ENCODE data around the gene BLID. TPM values are rescaled to one million over a fixed set of nuclear protein-coding genes. Genes with fewer than 3 reads are reported as not detected.

Gene BLID
- polyA plus RNA-seq, 4 donors, result not detected

DNA sequence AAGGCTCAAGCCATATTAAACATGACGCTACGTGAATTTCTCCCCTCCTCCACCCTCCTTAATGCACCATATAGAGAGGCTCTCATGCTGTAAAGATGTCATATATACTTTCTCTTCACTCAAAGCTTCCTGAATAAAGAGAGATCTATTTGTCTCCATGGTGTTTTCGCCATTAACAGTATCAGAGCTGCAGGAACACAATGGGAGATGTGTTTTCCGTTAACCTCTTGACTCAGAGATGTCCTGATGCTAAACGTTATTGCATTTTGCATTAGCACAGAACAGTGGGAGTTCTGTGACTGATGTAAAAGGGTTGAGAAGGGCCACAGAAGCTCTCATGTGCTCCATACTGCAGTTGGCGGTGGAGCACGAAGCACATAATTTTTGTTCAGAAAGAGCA lies 25.7 kb upstream of the BLID start:
- DNase-seq (ENCODE audit: low read depth in 4 of 4, low spot score in 3 of 4), result no peak

DNA sequence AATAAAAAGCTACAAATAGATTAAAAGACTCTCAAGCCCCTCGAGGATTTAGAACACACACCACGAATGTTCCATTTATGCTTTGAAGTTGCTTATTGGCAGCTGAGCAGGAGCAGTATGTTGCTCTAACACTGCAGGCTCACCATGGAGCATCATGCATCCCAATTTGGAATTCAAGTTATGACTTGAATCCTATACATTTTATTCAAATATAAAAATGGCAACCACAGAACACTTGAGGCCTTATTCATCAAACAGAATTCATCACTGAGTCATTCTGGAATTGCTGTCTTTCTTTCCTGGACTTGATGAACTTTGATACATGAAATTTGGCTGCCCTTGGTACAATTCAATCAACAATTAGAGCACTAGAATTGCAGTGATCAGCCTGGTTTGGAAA lies 24.5 kb upstream of the BLID start:
- DNase-seq (ENCODE audit: low read depth in 4 of 4, low spot score in 3 of 4), result no peak

DNA sequence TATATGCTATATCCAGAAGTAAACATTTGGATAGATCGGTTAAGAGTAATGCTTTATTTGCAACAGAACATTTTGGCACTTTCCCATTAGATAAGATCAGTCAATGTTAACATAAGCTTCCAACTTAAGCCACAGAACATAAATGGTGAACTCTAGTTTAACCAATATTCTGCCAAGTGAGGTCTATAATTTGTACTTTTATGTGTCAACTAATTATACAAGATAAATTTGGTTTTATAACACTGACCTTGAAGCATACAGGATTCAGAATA lies 23.5 kb upstream of the BLID start:
- no peak for DNase-seq (ENCODE audit: low read depth in 4 of 4, low spot score in 3 of 4)

DNA sequence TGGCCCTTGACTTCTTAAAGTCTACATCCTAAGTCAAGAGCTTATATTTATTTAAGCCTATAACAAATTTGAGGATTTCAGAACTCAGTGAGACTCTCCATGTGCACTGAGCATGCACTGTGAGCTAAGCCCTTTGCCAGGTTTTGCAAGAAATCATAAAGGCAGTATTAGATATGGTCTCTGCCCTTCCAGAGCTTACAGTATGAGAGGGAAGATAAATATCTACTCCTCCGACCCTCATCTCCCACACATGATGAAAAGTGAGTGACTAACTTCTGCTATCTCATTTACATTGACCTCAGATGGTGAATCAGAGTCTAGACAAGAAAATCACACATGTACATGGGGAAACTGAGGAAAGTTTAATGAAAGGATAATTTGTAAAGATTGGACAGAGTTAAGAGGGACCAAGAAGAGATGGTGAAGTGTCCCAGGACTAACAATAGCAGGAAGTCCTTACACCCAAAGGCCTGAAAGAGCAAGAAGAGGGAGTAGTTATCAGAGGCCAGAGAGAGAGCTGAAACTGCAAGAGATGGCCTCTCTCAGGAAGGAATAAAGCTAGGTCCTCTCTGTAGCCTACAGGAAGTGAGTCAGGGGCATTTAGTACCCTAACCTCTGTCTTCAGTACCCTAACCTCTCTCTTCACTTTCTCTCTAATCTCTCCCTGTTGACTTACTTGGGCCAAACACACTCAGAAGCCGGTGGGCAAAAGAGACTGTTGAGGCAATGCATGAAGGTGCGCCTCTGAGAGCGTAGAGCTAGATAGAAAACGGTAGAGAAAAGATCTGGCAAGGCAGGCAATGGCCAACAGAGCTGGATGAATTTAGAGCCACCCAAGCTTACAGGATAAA lies 23.0 kb upstream of the BLID start:
- no peak for DNase-seq (ENCODE audit: low read depth in 4 of 4, low spot score in 3 of 4)

DNA sequence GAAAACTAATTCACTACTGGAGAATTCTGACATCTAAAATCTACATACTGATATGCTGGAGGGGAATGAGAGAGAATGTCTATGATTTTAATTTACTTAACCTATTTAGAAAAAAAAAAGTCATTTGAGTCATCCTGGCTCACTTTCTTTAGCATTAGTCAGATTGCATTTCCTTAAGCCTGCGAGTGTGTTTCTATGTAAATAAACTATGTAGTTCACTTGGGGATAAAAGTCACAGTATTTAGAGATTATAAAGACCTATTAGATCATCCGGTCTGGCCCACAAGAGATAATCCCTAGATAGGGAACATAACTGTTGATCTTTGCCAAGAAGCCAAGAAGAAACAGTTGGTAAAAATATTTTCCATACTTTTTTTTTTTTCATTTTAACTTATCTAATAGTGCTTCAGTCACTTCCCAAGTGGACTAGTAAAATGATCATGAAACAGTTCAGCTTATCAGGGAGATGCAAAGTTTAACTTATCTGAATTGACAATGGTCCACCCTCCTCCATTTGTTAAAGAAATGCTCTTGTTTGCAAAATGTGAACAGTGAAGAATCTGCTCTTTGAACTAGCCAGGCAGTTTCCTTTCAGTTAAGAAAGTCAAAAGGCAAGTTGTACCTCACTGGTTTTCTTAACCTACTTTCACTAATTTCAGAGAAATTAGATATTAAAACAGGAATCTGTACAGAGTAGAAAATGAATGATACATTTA lies 21.2 kb upstream of the BLID start:
- no peak for DNase-seq (ENCODE audit: low read depth in 4 of 4, low spot score in 3 of 4)

DNA sequence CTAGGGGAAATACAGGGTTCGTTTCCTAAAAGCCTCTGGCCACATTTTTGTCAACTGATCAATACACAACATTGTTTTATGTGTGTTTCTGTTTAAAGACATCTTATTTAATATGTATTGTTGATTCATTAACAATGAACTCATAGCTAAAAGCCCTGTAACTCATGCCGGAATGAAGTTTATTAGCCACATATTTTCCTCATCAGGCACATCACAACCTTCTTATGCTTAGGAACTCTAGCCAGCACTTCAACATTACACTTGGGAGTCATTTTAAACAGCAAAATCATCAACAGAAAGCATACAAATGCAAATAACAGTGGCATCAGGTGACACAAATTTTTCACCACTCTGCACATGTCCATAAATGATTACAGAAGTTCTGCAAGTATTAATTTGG lies 15.1 kb upstream of the BLID start:
- DNase-seq (ENCODE audit: low read depth in 4 of 4, low spot score in 3 of 4), result no peak

DNA sequence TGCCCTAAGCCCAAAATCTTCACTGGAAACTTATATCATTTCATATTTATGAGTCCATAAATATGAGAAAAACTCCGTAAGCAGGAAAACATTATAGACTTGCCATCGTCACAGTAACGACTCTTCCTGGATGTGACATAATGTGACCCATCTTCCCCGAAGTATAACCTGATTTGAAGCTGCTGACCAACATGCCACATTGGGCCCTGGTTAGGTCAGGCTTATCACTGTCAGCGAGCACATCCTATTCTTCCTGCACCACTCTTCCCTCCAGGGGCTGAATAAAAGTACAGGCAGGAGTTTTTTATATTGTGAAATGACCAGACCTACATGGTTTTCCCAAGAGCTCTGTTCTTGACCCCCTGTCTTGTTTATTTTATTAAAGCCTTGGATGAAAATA lies 12.1 kb upstream of the BLID start:
- no peak for DNase-seq (ENCODE audit: low read depth in 4 of 4, low spot score in 3 of 4)

DNA sequence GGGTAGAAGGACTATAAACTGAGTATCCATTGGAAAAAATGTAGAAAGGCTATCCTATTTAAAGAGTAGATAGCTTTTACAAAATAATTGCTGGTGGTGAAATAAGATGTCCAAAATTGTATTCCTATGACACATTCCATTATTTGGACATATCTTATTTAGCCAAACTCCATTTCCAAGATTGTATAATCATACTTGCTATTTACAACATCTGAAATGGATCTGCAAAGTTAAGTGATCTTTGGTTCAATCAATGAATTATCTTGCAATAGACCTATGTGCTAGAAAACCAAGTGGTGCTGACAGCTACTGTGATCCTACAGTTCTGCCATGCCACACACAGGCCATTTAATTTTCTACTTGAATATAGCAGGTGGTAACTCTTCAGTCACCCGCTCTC lies 11.0 kb upstream of the BLID start:
- no peak for DNase-seq (ENCODE audit: low read depth in 4 of 4, low spot score in 3 of 4)

DNA sequence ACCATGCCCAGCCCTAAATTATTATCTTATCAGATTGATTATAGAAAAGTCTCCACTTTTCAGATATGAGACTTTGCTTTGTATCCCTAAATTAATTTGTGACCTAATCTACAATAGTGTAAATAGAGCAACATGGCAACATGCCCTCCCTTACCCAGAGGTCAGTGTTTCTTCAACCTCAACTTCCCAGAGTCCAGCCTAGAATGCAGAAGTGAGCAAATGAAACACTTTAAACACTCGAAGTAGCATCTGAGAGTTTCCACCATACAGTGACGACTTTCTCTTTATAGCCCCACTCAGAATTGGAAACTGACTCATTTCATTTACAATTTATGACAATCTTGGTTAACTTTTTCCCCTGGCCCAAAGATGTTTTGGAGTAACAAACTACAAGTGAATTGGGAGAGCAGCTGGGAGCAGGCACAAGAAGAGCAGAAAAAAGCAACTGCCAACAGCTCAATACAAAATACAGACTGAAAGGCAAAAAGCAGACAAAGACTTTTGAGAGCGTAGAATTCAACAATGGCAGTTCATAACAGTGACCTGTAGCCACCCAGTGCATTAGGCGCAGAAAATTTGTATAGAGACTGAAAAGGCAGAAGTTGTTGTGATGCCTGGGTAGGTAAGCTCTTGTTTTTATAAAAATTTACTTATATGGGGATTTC lies 10.1 kb upstream of the BLID start:
- no peak for DNase-seq (ENCODE audit: low read depth in 4 of 4, low spot score in 3 of 4)

DNA sequence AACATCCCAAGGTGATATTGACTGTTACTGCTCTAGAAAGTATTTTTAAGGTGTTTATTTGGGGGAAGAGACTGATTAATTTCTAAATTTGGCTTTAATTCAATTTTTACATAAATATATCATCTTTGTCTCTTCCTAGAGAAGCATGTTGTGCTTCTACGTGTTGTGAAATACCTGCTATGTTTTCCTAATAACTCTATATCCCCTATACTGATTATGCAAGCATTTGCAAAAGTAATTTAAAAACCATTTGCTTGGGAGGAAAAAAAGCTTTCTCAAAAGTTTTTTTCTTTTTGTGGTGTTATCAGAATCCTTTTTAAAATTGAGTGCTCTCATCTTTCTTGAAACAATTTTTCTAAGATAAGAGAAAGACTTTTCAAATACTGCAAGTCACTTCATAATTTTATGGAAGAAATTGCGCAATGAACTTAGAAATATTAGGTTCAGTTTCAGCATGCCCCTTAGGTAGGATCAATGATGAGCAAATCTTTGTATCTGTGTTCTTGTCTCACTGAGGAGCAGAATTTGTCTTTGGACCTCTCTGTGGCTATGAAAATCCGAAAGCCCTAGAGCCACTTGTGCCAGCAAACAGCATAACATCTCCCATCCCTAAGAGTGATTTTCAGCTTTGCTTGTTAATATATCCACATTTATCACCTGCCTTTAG lies 7.4 kb upstream of the BLID start:
- DNase-seq (ENCODE audit: low read depth in 4 of 4, low spot score in 3 of 4), result no peak

DNA sequence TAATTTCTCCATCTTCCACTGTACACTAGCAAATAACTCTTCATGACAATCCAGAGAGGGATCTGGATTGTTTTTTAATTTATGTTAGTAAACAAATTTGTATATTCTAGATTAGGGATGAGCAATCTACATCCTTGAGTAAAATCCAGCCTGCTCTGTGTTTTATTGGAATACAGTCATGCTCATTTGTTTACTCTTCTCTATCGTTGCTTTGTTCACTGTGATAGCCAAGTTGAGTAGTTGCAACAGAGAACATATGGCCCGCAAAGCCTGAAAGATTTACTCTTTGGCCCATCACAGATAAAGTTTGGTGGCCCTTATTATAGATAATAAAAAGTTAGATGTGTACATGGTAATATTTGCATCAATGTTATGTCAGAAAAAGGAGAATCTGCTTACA lies 6.2 kb upstream of the BLID start:
- DNase-seq (ENCODE audit: low read depth in 4 of 4, low spot score in 3 of 4), result no peak

DNA sequence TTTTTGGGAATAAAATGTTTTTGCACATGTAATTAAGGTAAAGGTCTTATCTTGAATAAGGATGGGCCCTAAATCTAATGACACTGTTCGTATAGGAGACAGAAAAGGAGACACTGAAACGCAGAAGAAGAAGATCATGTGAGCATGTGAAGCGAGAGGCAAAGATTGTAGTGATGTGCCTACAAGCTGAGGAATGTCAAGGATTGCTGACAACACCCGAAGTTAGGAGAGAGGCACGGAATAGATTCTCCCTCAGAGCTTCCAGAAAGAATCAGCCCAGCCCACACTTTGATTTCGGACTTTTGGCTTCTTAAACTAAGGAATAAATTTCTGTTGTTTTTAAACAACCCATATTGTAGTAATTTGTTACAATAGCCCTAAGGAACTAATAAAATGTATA lies 4.1 kb upstream of the BLID start:
- DNase-seq (ENCODE audit: low read depth in 4 of 4, low spot score in 3 of 4), result no peak

DNA sequence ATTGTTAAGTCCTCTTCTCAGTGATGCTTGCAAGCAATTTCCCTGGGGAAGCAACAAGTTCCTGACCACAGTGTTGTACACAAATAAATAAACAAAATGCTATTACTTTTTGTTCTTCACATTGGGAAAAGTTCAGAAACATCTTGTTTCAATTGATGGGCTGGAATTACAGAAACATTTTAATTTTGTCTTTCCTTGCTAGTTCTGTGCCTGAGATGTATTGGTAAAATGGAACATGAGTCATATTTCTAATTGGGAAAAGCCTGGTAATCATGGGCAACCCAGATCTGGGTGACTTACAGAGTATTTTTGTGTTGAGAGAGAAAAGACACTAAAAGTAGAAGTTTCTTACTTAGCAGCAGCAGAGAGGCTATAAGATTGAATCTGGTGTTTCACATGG lies 576 bp upstream of the BLID start:
- DNase-seq (ENCODE audit: low read depth in 4 of 4, low spot score in 3 of 4), result no peak

DNA sequence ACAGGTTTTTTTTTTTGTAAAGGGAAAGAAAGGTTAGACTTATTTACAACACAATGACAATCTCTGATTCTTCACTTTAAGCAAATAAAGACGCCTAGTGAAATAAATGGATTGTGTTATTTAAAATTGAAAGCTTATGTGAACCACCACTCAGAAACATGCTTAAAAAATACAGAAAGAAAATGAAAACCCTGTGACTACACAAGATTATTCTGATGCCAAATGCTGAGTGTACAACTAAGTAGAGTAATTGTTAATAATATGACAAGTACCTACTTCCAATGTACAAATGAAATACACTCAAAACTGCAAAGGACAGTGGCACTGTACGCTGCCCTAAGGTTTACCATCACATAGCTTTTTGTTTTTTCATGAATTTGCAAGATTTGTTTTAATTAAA lies 1.0 kb downstream of the BLID start:
- DNase-seq (ENCODE audit: low read depth in 4 of 4, low spot score in 3 of 4), result no peak

DNA sequence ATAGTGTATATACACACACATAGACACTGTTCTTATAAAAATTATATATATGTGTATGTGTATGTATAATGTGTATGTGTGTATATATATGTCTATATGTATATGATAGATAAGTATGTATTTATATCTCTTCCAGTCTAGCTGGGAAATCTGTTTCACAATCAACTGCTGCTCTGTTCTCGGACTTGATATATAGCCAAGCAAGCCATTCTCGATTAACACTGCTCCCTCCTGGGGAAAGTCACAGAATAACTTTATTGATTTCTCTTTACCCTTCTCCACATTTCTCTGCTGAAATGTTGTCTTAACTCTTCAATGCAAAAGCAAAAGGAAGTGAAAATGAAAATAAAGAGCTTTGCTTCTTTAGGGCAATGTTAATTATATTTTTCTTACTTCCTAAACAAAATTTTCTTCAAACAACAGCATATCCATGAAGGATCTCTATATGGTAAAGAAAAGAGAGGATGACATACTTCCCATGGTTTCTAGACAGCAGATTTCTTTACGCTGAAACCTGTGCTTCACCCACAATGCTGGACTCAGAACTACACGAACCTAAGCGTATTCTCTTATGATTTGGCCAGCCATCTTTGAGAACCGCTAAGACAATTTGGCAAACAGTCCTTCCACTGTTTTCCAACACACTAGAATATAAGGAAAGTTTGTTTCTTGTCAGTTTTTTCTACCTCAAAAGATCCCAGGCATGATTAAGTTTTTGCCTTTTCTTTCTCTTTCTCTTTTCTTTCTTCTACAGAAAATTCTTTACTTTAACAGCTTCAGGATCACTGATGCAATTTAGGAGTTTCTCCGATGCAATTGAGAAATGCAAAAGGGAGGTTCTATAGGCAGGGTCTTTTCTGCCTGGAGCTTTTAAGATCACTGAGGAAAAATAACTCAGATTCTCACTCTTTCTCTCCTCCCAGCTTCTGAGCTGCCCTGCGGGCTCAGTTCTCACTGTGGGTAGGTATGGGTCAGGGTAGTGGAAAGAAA lies 1.9 kb downstream of the BLID start:
- no peak for DNase-seq (ENCODE audit: low read depth in 4 of 4, low spot score in 3 of 4)

DNA sequence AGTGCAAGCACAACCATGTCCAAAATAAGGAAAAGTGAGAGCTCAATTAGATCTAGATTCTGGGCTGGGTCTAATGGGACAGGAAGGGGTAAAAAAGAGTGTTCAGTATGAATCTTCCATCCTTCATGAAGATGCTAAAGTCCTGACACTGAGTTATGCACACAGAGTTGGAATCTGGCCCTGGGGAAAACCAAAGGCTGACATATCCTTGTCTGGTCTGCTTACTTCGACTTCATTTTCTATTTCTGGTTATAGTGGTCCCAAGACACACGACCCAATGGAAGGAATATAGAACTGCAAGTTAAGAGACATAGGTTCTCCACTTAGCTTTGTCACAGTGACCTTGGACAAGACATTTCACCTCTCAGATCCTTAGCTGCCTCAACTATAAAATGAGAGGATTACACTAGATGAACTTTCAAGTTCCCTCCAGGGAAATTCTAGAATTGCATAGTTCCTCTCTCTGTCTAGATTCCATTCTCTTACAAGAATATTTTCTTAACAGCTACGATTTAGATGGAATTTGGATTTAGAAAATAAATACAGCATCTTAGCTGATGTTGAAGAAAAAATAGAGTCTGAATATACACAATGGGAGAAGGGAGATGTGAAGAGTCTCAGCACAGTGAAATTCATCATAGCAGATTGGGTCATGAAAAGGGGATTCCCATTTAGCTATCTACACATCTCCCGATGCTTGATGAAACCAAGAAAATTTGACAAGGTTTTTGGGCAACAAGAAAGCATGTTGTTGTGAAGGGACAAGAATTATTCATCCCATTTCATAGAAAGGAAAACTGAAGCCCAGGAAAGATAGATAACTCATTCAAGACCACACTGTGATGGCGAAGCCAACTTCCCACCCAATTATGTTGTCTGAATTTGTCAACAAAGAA lies 3.3 kb downstream of the BLID start:
- DNase-seq (ENCODE audit: low read depth in 4 of 4, low spot score in 3 of 4), result no peak

DNA sequence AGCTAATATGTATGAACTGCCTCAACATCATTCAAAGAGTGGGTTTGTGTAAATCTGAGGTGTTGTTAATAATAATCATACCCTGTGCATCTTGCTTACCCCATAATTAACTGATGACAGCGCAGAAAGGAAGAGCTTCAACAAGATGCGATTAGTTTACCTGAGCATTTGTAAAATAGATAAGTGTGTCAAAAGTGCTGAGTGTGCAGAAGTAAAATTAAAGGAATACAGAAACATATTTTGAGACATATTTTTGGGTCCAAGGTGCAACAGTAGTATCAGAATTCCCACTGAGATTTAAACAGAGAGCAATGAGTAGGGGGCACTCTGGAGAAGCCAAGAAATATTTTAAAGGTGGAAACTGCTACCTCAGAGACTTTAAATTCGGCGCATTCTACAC lies 6.1 kb downstream of the BLID start:
- no peak for DNase-seq (ENCODE audit: low read depth in 4 of 4, low spot score in 3 of 4)

DNA sequence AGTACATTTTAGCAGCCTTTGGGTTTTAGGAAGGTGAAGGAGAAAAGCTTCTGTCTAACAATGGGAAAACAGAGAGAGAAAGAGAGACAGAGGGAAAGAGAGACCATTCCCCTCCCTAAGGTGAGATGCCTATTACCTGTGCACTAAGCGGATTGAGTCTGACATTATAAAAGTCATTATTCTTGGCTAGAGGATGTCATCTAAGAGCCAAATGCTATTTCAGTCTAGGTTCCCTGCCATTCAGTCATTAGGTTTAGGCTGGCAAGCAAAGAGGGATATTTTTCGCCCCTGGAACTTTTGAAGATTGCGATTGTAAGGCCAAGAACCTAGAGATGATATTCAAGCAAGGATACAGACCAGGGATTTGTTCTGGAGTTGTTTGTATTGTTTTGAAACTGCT lies 7.2 kb downstream of the BLID start:
- DNase-seq (ENCODE audit: low read depth in 4 of 4, low spot score in 3 of 4), result no peak

DNA sequence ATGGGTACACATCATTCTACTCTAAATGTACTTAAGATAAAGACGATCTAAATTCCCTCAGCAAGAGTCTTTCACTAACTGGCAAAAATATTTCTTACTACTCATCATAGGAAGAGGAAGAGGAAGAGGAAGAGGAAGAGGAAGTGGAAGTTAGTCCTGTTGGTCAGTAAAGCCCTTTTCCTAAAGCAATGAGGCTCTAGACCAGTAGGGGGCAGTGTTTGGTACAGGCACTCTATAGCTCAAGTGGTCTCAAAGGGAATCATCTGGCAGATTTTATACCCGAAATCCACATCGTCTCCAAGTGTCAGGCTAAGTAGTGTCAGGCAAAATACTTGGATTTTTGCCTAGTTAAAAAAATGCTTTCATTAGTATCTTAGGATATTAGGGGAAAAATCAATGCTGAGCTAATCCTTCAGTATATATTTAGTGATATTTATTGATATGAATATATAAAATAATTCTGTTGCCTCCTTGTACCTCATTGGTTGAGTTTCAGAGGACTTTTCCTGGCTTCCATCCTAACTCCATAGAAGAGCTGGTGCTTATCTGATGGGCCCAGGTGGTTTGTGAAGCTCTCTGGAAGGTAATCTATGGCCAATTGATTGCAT lies 7.7 kb downstream of the BLID start:
- no peak for DNase-seq (ENCODE audit: low read depth in 4 of 4, low spot score in 3 of 4)
